ENCODE data around the gene COX7A2.

COX7A2 gene

DNA sequence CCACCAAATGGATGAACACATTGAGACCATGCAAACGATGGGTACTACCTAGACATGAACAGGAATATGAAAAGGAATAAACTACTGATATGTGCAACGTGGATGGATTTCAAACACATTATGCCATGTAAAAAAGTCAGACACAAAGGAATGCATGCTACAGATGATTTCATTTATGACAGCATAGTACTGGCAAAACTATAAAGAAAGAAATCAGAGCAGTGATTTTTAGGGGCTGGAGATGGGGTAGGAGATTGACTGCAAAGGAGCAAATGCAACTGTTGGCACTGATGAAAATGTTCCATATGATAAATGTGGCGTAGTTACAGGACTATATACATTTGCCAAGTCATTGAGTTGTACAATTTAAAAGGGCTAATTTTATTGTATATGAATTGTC lies 24.3 kb downstream of the COX7A2 start:
- DNase-seq: no peak

DNA sequence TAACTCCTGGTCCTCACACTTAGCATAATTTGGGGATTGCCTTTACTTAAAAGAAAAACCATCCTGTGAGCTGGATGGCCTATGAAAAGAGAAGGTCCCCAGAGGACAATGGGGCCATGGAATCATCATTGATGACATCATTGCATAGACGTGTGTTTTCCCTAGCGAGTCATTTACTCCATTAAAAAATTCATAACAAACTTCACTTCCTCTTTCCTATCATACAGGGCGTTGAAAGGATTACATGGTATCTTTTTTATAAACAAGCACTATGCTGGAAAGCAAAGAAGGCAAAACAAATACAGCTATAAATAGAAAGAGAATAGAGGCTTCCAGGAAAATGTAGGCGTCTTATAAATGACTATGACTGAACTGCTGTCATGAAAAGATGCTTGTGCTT lies 26.4 kb downstream of the COX7A2 start:
- peak; percentile 70 for DNase-seq

DNA sequence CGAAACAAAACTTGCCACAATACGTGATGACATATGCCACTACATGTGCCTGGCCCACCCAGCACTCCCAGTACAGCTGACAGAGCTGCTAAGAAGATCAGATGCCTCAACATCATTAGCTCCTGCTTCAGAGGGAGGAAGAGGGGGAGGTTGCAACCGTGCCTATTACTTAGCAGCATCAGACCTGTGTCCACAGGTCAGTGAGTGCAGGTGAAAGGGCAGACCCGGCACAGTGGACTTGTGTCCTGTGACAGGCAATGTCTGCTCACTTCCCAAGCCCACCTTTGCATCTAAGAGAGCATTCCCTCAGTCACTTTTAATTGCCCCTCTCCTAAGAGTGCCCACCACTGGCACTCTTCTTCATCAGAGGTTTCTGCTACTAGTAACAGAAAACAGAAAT lies 28.3 kb downstream of the COX7A2 start:
- DNase-seq: no peak

DNA sequence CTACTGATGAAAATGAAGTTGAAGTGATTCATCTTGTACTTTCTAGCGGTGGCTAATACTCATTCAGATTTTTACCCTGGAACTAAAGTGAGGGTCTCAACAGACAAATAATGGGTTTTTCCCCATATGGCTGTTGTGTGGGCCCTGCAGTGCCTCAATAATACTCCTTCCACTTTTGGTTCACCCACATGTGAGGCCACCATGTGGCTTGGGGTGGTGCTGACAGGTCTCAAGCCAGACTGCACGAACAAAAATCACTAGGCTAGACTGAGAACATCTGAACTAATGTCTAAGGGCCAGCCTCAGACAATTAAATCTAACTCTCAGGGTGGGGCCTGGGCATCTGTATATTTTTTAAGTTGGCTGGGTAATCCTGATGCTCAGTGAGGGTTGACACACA lies 29.9 kb downstream of the COX7A2 start:
- no peak for DNase-seq

DNA sequence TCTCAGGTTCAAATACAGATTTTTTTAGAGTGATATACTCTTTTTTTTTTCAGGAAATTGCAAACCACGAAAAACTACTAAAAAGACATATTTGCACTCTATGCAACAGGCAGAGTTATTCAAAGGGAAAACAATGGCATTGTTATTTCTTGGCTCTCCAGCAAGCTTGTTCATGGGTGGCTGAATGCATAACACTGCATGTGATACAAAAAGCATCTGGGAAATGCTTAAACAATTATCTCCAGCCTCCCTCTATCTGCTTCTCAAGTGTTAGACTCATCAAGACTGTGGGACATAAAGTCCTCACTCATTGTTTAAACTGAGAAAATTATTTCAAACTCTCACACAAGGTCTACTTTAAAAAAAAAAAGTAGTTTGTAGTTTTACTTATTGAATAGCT lies 30.5 kb downstream of the COX7A2 start:
- no peak for DNase-seq

DNA sequence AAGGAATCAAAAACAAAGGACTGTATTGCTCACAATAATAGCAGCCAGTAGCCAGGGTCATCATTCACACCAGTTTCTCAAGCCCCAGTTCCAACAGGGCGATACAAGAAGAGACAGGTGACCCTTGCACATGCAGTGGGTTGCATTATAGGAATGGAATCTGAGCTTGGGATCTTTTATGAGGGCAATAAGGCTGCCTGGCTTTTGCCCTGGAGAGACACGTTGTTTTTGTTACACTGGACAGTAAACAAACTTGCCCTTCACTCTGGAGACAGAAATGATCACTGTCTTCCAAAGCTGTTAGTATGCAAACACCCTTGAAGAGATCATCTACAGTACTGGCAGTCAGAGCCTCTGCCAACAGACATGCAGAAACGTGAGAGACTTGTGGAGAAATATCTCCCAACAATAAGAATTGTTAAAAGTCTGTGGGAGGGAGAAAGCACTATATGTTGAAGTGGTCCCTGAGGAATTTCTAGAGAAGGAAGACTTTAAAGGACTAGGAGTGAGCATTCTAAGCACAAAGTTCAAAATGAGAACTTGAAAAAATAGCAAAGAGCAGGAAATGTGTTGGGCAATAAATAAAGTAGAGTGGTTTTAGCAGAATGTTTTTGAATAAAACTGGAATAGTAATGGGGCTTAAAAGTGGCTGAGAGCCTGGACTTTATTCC lies 31.5 kb downstream of the COX7A2 start:
- DNase-seq: no peak

DNA sequence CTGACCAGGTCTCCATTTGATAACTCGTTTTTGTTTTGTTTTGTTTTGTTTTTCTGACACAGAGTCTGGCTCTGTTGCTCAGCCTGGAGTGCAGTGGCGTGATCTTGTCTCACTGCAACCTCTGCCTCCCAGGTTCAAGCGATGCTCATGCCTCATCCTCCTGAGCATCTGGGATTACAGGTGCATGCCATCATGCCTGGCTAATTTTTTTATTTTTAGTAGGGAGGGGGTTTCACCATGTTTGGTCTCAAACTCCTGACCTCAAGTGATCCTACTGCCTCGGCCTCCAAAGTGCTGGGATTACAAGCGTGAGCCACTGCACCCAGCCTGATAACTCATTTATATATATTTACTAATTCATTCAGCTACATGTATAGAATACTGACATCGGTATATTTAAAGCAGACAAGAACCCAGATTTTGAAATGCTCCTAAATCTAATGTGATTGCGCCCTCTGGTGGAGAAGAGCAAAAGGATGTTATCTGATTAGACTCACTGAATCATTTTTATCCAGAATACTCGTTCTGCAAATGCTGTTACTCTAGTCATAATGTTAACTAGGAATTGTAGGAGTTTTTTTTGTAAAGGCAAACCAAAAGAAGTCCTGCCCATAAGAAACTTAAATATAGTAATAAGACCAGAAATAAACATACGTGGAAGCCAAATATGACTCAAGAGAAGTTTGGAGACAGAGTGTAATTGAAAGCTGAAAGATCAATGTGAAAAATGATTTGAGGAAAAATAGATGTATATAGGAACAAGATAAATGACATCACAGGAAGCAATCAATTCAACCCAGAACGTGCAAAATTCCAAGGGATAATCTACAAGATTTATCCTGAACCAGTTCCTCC lies 32.5 kb downstream of the COX7A2 start:
- DNase-seq: peak; percentile 60

DNA sequence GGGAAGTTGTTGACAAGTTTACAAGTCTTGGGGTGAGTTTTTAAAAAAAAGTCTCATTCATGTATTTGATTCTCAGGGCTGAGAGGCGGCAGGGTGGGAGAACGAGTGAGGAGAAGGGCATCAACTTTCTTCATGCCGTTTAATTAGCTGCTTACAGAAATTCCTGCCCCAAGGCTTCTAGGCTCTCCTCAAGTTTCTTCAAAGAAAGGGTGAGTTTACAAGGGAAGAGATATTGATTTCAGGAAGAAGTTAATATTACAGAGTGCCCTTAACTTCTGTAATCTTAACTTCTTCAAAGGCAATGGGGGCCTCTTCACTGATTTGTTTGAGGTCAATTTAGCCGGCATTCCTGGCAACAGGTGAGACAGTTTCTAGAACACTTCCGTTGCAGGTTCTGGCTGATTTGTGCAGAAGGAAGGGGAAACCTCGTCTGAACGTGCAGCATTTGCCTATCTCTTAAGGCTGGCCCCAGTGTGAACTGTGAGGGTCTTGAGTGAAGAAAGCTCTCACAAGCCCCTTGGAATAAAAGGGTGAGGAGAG lies 34.3 kb downstream of the COX7A2 start:
- DNase-seq: no peak

DNA sequence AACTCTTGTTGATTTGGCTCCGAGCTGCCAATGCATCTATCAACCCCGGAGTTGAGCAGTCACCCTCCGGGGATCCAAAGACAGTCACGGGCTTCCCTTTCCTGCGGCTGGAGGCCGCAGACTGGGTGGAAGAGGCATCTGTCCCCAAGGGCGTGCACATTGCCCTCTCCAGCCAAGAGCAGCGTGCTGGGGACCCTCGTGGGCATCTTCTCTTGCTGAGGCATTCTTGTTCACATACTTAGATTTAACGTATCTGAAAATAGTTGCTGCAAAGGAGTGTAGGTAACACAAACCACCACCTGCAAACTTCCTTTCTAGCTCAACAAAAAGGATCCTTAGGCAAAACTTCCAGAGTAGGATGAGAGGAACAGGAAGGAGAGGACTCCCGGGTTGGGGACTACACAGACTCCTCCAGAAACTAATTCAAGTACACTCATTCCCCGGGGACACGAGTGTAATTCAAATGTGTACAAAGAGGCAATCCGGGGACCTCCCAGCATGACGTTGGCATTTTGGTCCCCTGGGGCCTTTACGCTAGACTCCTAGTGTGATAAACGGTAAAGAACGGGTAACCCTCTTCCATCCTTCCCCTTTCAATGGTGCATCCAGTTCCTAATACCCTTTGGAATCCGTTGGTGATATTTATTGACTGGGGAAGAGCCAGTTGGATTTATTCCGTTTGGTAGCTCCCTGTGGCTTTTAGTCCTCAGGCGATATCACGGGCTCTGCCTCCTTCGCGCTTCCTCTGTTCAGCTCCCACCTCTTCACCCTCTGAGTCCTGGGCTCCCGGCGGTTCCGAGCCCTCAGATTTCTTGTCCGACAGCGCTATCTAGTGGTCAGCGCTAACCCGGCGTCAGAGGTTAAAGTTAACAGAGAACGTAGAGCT lies 35.1 kb downstream of the COX7A2 start:
- peak; percentile 80 for DNase-seq

DNA sequence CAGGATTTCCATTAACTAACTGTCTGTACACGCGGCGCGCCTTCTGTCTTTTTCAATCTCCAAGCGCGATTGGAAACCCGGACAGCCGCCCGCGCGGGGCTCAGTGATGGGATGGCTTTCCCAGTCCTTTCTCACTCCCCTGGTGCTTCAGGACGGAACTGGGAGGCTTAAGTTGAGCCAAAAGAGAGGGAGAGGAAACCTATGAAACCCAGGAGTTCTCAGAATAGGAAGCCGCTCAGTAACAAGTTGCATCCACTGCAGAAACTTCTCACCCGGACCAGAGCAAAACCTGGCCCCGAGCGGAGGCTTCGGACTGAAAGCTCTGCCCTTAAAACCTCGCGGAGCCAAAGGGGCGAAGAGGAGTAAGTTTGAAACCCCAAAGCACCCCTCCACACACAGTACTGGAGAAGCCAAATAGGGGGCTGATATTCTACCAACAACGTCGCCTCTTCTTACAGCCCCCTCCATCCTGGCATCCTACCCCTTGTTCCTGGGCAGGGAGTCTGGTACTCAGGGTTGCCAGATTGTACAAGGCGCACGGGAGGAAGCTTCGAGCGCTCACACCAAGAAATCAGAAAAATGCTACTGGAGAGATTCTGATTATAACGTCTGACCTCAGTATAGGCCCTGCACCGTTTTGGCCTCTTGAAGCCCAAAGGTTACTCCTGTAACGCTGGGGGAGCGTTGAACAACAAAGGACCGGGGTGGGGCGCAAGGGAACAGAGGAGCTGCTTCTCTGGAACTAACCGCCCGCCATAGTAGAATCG lies 36.8 kb downstream of the COX7A2 start:
- no peak for DNase-seq

DNA sequence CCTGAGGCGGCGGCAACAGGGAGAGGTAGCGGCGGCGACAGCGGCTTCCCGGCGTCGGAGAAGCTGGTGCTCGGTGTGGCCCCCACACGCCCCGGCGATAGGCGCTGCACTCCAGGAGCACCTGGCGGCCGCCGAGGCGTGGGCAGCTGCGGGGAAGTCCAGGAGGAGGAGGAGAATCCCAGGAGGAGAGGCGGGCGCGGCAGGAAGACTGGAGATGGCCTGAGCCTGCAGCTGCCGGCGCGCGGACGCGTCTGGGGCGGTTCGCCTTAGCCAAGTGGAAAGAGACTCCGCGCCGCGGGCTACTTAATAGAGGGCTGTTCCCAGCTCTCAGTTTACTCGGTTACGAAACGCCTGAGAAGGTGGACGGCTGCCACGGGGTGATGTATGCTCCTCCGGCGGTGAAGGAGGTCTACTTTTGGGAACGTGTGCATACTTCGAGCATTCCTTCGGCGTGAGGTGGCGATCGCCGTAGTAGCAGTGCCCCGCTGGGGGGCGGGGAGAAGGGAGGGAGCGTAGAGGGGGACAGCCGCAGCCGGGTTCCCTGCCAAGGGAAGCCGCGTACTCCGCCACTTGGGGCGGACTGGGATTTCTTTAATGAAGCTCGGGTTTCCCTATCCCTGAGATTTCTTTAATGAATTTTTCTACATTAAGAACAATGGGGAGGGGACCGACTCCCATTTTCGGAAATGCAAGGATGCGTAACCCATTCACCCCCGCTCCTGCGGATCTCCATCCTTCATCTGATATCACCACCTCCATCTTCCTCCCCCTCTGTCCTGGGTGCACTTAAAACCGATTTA lies 37.6 kb downstream of the COX7A2 start, which contains the start of gene COL12A1:
COL12A1 (minus strand) TSS at position 278 of the 800 bp plus-strand sequence. CDS start 3,261 bp downstream, outside the sequence.
- peak; percentile 99 for DNase-seq

DNA sequence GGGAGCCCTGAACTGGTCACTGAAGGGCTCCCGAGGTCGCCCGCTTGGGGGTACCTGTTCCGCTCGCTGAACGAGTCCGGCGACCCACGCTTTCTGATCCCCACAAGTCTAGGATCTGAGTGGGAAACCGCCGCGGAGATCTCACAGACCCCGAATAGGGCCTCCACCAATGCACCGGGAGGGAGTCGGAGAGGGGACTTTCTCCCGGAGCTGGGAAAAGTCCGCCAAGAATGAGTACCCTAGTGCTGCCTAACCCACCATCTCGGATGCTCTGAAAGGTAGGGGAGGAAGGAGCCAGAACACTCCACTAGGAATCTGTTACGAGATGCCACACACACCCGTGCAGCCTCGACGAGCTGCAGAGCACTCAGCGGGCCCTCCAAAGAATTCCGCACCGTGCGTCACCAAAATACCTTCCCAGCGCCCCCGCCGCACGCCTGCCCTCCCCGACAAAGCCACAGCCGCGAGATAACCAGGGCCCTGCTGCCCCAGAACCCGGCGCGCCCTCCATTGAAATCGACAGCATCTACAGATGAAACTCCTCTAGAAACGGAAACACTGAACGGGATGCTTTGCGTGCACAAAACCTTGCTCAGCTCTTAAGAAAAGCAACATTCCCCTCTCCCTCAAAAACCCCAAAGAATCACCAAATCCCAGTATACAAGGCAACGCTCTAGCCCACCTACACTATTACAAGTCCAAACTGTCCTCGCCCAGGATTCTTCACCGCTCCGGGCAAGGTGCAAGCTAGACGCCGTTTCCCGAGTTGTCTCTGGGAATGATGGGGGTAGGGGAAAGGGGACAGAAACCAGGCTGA lies 38.4 kb downstream of the COX7A2 start:
- peak; percentile 75 for DNase-seq

DNA sequence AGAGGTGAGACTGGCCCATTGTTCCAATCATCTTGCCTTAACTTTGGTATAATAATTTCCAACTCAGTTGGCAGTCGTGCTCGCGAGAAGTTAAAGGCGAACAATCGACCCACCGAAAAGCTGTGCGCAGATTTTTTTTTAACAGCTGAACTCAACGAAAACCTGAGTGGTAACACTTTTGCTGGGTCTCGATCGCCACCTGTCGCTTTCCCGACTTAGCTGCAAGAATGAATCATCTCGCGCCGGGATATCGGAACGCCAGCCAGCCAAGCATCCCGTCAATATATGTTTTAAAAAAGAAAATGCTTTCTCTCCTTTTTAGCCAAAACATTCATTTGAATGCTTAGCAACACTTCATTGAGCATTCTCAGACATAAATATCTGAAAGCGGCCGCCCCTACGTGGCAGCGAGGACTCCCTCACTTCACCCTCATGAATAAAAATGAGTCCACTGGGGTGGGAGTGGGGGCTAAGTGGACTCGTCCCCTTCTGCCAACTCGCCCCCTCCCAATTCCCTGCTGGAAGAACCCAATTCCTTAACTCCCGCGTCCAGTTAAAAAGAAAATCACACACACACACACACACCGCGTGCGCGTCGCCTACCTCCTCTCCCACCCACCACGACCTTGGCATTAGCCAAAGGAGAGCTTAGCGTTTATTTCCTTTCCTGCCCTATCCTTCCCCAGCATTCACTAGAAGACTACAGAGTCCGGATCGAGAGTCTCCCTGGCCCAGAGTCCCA lies 39.2 kb downstream of the COX7A2 start:
- DNase-seq: peak; percentile 93

DNA sequence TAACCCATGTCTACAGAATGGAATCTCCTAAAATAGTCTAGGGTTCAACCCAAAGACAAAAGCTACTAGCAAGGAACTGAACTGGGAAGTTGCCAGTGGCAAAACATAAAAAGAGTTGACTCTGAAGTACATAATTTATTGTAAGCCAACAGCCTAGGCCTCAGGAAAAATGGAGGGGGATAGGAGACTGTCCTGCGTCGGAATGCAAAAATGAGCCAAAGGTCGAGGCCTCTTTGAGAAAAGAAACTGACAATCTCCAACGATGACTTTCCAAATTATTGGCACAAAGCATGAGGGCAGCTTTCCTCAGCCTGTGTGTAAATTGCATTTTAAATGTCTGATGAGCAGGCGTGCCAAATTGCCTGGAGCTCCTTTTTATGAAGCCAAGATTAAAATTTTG lies 39.9 kb downstream of the COX7A2 start:
- DNase-seq: peak; percentile 49

DNA sequence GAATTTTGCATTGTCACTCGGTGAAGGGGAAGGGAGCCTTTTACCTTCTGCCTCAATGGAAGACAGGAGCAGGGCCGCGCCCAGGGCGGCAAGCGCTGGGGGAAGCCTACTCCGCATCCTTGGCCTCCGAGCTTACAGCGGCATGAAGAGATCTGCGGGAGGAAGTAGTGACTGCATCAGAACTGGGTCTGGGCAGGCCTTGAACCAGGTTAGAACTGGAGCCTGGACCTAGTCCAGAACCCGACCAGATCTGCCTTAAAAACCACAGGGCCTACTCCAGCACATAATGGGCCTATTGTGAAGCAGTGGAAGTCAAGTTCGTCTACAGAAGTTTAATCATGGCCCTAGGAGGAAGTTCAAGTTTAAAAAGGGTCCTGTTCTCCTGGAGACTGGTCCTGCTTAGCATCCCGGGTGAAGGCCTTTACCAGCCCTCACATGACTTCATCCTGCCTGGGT lies 40.9 kb downstream of the COX7A2 start:
- no peak for DNase-seq

DNA sequence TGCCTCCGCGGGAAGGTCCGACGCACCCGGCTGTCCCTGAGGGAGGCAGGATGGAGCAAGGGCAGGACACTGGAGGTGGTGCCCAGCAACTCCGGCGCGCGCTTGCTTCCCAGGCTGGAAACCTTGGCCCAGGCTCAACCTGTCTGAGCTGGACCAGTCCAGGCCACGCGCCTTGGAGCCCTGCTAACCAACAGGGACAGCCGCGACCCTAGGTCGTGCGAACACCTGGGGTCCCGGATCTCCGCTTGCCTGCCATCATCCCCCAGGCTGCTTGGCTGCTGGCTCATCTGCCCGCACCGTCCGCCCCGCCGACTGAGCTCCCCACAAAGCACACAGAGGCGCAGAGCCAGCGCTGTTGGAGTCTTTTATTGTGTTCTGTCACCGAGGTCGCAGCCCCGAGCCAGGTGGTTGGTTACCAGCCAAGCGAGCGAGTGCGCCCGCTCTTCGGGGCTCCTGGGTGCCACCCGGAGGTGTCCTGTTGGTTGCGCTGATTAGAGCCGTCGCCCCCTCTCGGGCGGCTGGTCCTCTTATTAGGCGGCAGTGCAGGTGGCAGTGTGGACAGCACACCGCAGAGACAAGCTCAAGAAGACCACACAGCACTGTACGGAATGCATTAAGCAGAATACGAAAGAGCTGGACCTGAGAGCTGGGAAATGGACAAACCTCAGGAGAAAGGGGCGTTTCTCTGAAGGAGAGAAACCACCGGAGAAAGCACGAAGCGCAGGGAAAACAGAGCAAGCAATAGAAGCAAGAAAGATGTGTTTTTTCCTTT lies 41.5 kb downstream of the COX7A2 start:
- DNase-seq: no peak

DNA sequence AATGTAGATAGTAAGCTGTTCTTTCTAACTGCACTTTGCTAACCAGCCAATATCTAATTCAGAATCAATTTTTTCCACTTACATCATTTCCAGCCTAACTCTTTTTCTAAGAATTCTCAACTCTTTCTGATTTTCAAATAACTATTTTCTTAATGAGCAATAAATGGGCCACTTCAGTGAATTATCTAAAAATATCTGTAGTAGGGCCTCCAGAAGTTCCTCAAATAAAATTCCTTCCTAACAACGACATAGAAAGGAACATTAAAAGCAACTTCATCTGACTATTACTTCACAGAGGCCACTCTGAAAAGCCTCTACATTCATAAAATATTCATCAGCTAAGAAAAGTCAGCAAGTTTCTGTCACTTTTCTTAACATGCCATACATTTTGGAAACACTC lies 42.6 kb downstream of the COX7A2 start:
- no peak for DNase-seq

DNA sequence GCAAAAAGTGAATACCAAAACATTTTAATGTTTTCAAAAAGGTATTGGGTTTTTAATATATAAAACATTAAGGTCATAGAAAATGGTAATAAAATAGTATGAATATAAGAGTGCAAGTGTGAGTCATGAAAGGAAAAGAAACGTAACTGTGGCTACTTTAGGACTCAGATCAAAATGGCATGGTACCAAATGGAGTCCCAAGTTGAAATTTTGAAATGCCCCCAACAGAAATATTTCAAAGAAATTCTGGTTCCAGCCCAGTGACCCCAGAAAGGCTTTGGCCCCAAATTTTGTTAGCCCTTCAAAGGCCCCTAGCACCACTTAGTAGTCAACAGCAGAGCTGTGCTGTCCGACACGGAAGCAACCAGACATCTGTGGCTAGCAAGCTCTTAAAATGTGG lies 43.7 kb downstream of the COX7A2 start:
- peak; percentile 35 for DNase-seq

All from HCEC 1CT (cell line).